ENCODE data around the gene ALG8.
"Not testable (repeated sequence)": the region's sequence is repeated elsewhere in the genome, so short reads cannot be mapped to it uniquely, and the experiment has no call there.

ALG8 gene

DNA sequence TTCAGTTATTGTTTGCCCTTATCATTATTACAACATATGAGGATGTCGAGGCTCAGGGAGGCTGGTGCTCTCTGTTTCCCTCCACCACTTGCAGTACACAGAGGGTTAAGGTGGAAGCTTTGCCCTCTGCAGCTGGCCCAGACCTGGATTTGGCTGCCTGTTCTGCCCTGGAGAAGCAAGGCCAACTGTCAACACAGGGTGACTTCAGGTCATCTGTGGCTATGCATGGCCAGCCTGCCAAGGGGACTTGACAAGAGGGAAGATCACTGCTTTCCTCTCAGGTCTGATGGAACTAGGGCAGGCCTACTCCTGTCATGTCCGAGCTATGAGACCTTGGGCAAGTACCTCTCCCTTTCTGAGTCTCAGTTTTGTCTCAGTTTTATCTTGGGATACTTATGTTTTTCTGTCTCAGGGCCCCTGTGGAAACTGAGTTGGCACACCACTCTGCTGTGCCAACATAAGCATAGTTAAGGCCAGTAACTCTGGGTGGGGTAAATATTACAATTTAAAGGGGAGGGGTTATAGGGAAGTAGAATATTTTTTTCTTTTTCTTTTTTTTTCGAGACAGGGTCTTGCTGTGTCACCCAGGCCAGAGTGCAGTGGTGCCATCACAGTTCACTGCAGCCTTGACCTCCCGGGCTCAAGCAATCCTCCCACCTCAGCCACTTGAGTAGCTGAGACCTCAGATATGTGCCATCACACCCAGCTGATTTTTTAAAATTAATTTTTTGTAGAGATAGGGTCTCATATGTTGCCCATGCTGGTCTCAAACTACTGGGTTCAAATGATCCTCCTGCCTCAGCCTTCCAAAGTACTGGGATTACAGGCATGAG, 78.1 kb downstream of the ALG8 start:
- Mint-ChIP-seq H3K27me3 (no peaks in the 10 kb centered on the region), H3K4me1 (no peaks in the 10 kb centered on the region), H3K36me3 (peaks cover 3% of the 10 kb centered on the region), H3K27ac (no peak overlapping the region), H3K4me3 (no peak overlapping the region), H3K9me3 (no peaks in the 10 kb centered on the region)
- ATAC-seq (ENCODE audit: low read depth) (no peak), DNase-seq (ENCODE audit: low spot score in 2 of 2) (no peak)

DNA sequence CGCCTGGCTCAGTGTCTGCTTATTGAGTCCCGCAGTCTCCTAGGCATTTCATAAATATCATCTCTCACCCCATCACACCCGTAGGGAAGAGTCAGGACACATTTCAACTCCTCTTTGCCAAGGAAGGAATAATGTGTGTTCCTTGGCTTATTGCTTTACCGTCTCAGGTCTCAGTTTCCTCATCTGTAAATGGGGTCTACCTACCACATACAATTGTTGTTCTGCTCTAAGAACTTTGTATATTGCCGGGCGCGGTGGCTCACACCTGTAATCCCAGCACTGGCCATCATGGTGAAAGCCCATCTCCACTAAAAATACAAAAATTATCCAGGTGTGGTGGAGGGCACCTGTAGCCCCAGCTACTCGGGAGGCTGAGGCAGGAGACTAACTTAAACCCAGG, 78.9 kb downstream of the ALG8 start:
- DNase-seq (ENCODE audit: low spot score in 2 of 2) = no peak
- ATAC-seq (ENCODE audit: low read depth) = no peak
- Mint-ChIP-seq H3K27me3 (no peaks in the 10 kb centered on the region), H3K4me1 (no peaks in the 10 kb centered on the region), H3K36me3 (peaks cover 3% of the 10 kb centered on the region), H3K27ac (no peak overlapping the region), H3K9me3 (no peaks in the 10 kb centered on the region), H3K4me3 (no peak overlapping the region)

DNA sequence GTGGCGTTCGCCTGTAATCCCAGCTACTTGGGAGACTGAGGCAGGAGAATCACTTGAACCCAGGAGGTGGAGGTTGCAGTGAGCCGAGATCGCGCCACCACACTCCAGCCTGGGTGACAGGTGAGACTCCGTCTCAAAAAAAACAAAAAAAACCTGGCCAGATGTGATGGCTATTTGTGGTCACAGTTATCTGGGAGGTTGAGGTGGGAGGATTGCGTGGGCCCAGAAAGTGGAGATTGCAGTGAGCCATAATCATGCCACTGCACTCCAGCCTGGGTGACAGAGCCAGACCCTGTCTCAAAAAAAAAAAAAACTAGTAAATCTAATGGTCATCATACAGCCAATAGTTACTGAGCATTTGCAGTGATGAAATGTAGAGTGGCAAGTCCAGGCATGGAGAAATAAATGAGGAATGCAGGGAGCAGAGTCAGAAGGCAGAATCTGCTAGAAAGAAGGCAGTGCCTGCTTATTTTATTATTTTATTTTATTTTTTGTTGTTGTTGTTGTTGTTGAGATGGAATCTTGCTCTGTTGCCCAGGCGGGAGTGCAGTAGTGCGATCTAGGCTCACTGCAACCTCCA, 79.6 kb downstream of the ALG8 start:
- H3K9me3 Mint-ChIP-seq; H3K4me1 Mint-ChIP-seq; H3K36me3 Mint-ChIP-seq; ATAC-seq (ENCODE audit: low read depth); H3K27me3 Mint-ChIP-seq; H3K4me3 Mint-ChIP-seq; H3K27ac Mint-ChIP-seq; DNase-seq (ENCODE audit: low spot score in 2 of 2): not testable (repeated sequence)

DNA sequence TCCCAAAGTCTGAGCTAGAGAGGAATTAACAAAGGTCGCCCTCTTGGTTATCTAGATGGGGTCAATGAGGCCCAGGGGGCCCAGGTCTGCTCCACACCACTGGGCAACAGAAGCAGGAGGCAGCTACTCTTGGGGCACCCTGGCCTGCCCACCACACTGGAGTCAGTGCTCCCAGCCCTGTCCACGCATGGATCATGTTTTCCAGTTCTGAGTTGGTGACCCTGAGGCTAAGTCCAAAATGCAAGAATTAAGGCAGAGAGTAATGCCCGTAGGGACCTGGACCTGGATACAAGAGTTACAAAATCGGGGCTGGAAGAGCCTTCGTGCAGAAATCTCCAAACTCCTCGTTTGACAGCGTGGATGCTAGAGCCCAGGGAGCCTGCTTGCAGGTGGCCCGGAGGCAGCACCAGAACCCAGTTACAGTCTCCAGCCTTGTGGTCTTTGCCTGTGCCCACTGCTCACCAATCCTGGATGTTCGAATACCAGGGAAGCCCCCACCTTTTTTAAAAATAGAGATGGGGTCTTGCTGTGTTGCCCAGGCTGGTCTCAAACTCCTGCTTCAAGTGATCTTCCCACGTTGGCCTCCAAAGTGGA, 81.9 kb downstream of the ALG8 start:
- ATAC-seq (ENCODE audit: low read depth) = no peak
- H3K27me3 Mint-ChIP-seq = no peaks in the 10 kb centered on the region
- DNase-seq (ENCODE audit: low spot score in 2 of 2) = no peak
- H3K4me1 Mint-ChIP-seq = no peaks in the 10 kb centered on the region
- no peak overlapping the region for H3K27ac Mint-ChIP-seq
- H3K9me3 Mint-ChIP-seq = no peaks in the 10 kb centered on the region
- no peak overlapping the region for H3K4me3 Mint-ChIP-seq
- no peaks in the 10 kb centered on the region for H3K36me3 Mint-ChIP-seq

DNA sequence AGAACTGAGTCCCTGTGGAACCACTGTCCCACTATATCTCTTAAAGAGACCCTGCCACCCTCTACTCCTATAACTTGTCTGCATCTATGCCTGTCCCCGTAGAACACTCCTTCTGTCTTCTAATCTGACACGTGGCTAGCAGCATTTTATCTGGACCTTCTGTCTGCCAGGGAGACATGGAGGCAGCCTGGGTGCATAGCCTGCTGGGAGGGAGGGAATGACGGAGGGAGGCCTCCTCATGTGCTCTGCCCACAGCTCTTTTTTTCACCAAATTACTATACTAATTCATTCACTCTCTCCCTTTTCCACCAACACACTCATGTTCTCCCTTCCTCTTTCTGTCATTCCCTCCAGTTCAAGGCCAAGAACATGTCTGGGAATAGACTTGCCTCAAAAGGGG, 83.3 kb downstream of the ALG8 start:
- Mint-ChIP-seq H3K4me3 (no peak overlapping the region), H3K9me3 (no peaks in the 10 kb centered on the region), H3K4me1 (no peaks in the 10 kb centered on the region), H3K27ac (no peak overlapping the region), H3K27me3 (no peaks in the 10 kb centered on the region), H3K36me3 (no peaks in the 10 kb centered on the region)
- ATAC-seq (ENCODE audit: low read depth) = no peak
- DNase-seq (ENCODE audit: low spot score in 2 of 2) = no peak

DNA sequence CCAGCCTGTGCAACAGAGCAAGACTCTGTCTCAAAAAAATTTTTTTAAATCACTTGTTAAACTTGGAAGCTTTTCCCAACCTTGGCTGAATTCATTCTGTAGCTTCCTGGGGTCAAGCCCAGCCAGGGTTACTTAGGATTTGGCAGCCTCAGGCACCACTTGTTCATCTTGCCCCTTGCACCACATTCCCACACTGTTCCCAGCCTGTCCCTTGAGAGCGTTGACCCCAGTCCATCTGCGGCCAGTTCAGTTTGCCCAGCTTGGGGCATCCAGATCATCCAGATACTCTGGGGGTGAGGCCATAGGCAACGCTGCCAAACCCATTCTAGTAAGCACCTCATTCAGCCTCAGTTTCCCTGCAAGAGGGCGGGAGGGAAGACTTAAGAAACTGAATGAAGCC, 84.5 kb downstream of the ALG8 start:
- DNase-seq (ENCODE audit: low spot score in 2 of 2) = no peak
- Mint-ChIP-seq H3K27ac (no peak overlapping the region), H3K36me3 (no peaks in the 10 kb centered on the region), H3K27me3 (no peaks in the 10 kb centered on the region), H3K9me3 (no peaks in the 10 kb centered on the region), H3K4me3 (no peak overlapping the region), H3K4me1 (no peaks in the 10 kb centered on the region)
- no peak for ATAC-seq (ENCODE audit: low read depth)

DNA sequence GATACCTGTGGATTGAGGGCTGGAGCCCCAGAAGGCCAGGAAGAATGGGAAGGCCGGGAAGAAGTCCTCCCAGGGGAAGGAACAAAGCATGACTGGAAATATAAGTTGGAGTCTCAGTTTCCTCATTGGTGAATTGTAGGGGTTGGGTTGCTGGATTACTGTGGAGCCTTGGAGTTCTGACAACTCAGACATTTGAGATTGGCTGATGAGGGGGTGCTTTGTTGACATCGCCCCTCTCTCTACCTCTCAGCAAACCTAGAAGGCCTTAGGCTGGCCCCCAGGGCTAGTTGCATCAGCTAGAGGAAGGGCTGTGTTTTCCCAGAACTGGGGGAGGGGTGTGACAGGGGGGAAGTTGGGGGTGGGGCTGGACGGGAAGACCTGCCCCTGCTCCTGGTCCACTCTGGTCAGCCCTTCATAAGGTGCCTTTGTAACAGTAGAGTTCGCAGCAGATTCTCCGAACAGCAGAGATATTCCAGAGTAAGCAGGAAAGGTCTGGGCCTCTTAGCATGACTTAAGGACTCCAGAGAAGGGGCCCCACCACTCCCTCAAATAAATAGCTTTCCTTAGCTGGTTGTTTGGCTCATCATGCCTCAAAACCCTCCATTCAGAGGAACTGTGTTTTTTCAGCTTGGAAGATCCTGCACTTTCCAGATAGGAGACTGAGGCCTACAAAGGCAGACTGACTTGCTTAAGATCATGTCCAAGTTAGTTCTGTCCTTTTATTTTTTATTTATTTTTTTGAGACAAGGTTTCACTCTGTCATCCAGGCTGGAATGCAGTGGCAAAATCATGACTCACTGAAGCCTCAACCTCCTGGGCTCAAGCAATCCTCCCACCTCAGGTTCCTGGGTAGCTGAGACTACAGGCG, 88.2 kb downstream of the ALG8 start:
- Mint-ChIP-seq H3K27me3 (no peaks in the 10 kb centered on the region), H3K27ac (no peak overlapping the region), H3K9me3 (no peaks in the 10 kb centered on the region), H3K4me3 (no peak overlapping the region), H3K4me1 (peaks cover 3% of the 10 kb centered on the region), H3K36me3 (no peaks in the 10 kb centered on the region)
- no peak for DNase-seq (ENCODE audit: low spot score in 2 of 2)
- ATAC-seq (ENCODE audit: low read depth) = no peak

All from memory B cell (primary cell).